IMR-90 (cell line): Measurements from ENCODE around the gene E4F1.

Experiments used
- CEBPB ChIP-seq: IDR thresholded peaks from 2 replicates; pipeline ENCODE4 v1.6.1; 2012; ENCODE audit warnings: low read depth, low read length, improper control_type of control experiment
- MAFK ChIP-seq: IDR thresholded peaks from 2 replicates; pipeline ENCODE4 v1.6.1; 2012; ENCODE audit warnings: low read depth, low read length, improper control_type of control experiment
- MAZ ChIP-seq: IDR thresholded peaks from 2 replicates; pipeline ENCODE4 v1.6.1; 2012; ENCODE audit warnings: low read depth, mild to moderate bottlenecking, low read length, improper control_type of control experiment, moderate library complexity, borderline replicate concordance
- MXI1 ChIP-seq: IDR thresholded peaks from 2 replicates; pipeline ENCODE4 v1.6.1; 2012; ENCODE audit warnings: low read depth, mild to moderate bottlenecking, low read length, moderate library complexity, borderline replicate concordance
- NFE2L2 ChIP-seq: fragments of 150-350 bp; IDR thresholded peaks from 2 replicates; pipeline ENCODE4 v1.6.1; 2016; ENCODE audit warnings: low read depth, mild to moderate bottlenecking, low read length
- POLR2A ChIP-seq: IDR thresholded peaks from 2 replicates; pipeline ENCODE4 v1.6.1; 2012; ENCODE audit warnings: mild to moderate bottlenecking, low read depth, low read length
- RAD21 ChIP-seq: IDR thresholded peaks from 2 replicates; pipeline ENCODE4 v1.6.1; 2012; ENCODE audit warnings: low read length, improper control_type of control experiment
- TF ChIP-seq, protein P1 (sequence below): conservative IDR thresholded peaks from 2 replicates; pipeline ENCODE4 v1.5.1; 2012; ENCODE audit warnings: mild to moderate bottlenecking, low read depth, low read length, improper control_type of control experiment

DNA sequence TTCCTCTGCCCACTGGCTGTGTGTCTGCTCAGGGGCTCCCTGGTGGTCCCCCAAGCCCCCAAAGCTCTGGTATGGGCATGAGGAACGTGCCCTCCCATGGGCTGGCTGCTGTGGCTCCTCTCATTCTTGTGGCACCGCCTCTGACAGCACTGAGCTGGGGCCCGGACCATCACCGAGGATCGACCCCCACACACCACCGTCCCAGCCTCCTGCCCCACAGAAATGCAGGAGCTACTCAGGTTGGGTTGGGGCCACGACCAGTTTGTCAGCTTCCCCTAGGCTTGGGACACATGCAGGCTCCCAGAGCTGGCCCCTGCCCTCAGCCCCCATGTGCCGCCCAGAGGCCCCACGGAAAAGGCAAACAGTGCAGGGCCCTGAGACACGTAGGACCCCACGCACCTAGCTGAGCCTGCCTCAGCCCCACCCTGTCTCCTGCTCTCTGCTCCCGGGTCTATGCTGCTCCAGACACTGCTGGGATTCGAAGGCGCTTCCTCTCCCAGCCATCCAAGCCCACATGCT lies 23.7 kb upstream of the E4F1 start:
- TF ChIP-seq RAD21 (no peak), POLR2A (no peak), MAZ (no peak), MAFK (no peak), NFE2L2 (no peak), MXI1 (no peak), CEBPB (no peak)
- TF ChIP-seq, protein P1, sequence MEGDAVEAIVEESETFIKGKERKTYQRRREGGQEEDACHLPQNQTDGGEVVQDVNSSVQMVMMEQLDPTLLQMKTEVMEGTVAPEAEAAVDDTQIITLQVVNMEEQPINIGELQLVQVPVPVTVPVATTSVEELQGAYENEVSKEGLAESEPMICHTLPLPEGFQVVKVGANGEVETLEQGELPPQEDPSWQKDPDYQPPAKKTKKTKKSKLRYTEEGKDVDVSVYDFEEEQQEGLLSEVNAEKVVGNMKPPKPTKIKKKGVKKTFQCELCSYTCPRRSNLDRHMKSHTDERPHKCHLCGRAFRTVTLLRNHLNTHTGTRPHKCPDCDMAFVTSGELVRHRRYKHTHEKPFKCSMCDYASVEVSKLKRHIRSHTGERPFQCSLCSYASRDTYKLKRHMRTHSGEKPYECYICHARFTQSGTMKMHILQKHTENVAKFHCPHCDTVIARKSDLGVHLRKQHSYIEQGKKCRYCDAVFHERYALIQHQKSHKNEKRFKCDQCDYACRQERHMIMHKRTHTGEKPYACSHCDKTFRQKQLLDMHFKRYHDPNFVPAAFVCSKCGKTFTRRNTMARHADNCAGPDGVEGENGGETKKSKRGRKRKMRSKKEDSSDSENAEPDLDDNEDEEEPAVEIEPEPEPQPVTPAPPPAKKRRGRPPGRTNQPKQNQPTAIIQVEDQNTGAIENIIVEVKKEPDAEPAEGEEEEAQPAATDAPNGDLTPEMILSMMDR = no peak
